NOMO-1 treated with dmso at 0.1 percent for 144 hours (cell line): ENCODE data around the gene LGALS8.
"Not testable (repeated sequence)": the region's sequence is repeated elsewhere in the genome, so short reads cannot be mapped to it uniquely, and the experiment has no call there.

ENCODE experiments used
- DNase-seq: peaks from one replicate; lab custom pipeline; 2025; ENCODE audit not compliant: unreplicated experiment; lab: John Stamatoyannopoulos, UW

Gene LGALS8

GRCh38 chr1:236523704-236524141 lies at the start of gene LGALS8:
Gene LGALS8 (plus strand): TSS chr1:236523982. CDS start chr1:236526071, 2,089 bp downstream.
- DNase-seq, result peak; percentile 72

DNA sequence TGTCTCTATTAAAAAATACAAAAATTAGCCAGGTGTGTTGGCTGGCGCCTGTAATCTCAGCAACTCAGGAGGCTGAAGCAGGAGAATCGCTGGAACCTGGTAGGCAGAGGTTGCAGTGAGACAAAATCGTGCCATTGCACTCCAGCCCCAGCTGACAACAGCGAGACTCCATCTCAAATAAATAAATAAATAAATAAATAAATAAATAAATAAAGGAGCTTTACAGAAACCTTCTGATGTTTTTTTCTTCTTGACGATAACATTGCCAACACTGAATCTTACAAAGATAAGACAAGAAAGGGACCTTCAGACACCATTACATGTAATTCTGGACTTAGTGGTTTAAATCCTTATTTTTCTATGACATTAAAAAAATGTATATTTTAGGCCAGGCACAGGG lies 47.8 kb upstream of the LGALS8 start:
- DNase-seq, result no peak

- DNase-seq, result no peak
These were observed 42.9 kb upstream of the LGALS8 start for GRCh38 chr1:236480758-236481436.

- no peak for DNase-seq
These were observed 39.3 kb upstream of the LGALS8 start for GRCh38 chr1:236484310-236484971.

DNA sequence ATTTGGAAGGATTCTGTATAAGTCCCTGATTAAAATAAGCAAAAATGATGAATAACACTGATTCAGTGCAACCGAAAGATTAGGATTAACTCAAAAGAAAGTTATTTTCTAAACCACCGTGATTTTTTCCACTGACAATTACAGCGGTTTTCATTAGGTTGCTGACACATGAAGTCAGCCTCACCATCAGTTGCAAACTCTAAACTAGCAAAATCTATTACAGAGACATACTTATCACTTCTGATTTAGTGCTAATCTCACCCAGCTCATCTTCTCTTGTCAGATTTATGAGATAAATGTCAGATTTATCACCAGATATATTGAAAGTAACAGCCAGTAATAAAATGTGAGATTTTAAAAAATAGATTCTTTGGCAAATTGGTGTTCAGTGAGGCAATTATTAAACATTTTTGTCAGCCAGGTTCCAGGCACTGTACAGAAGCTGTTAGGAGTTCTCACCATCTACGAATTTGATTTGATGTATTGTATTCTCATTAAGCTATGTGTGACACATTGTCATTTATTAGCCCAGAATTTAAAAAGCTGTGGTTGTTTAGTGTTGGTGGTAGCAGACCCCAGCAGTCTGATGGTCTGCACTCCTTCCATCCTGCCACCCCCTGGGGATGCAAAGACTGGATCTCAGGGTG lies 37.3 kb upstream of the LGALS8 start:
- DNase-seq, result no peak

- DNase-seq, result not testable (repeated sequence)
These were observed 34.6 kb upstream of the LGALS8 start for GRCh38 chr1:236489161-236489560.

DNA sequence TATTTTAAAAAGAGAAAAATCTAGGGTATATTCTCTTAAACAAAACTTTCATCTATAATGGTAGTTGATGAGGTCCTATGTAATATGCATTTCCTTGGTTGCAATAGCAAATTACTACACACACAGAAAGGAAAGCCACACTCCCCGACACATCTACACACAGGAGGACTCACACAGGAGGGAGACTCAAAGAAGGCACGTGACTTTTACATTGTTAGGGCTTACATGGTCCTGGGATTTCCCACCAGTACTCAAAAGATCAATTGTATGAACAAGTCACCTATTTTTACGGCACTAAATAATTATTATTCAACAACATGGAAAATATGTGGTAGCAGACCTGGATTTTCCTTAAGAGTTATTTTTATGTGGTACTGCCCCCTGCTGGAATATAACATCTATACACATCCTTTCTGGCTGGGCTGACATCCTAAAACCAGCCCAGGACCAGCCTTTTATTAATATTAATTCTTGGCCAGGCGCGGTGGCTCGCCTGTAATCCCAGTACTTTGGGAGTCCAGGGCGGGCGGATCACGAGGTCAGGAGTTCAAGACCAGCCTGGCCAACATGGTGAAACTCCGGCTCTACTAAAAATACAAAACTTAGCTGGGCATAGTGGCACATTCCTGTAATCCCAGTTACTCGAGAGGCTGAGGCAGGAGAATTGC lies 33.9 kb upstream of the LGALS8 start:
- no peak for DNase-seq

GRCh38 chr1:236491469-236492136 lies 32.2 kb upstream of the LGALS8 start:
- DNase-seq, result no peak

DNA sequence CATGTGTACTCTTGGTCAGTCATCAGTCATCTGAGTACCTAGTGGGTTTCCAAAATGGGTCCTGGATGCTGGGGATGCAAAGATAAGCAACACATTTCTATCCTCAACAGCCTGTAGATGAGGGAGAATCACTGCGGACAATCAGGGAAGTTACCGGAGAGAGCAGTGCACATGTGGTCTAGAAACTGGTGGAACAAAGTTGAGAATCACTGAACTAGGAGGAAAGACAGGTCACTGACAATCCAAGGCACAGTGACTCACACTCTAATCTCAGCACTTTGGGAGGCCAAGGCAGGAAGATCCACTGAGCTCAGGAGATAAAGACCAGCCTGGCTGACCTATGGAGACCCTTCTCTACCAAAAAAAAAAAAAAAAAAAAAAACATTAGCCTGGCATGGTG lies 31.4 kb upstream of the LGALS8 start:
- DNase-seq, result no peak

- DNase-seq, result no peak
These were observed 29.7 kb upstream of the LGALS8 start for GRCh38 chr1:236494082-236494481.

GRCh38 chr1:236494586-236495466 lies 29.0 kb upstream of the LGALS8 start:
- DNase-seq, result no peak

DNA sequence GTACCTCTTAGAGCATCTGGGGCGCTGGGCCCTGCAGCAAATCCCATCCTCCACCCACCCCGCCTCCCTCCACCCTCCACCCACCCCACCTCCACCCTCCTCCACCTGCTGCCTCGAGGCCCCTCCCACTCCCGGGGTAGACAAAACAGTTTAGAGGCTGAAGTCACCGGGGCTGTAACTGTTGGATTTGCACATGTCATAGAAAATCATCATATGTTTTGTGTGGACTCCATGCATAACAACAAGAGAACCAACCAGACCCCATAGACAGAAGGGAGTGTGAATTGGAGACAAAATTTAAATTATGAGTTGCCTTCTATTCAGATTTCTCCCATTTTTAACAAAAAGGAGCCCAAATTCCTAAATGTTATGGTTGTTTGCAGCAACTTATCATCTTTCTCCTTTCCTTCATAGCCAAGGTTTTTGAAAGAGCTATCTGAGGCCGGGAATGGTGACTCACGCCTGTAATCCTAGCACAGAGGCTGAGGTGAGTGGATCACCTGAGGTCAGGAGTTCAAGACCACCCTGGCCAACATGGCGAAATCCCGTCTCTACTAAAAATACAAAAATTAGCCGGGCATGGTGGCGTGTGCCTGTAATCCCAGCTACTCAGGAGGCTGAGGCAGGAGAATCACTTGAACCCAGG lies 28.2 kb upstream of the LGALS8 start:
- no peak for DNase-seq

DNA sequence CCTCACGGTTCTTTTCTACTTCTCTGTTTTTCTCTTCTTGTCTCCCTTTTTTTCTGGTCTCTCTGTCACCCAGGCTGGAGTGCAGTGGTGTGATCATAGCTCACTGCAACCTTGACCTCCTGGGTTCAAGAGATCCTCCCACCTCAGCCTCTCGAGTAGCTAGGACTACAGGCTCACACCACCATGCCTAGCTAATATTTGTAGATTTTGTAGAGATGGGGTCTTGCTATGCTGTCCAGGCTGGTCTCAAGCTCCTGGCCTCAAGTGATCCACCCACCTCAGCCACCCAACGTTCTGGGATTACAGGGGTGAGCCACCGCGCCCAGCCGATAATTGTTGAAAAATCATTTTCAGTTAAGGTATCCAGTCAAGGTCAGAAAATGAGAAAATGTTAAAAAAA lies 25.9 kb upstream of the LGALS8 start:
- no peak for DNase-seq

DNA sequence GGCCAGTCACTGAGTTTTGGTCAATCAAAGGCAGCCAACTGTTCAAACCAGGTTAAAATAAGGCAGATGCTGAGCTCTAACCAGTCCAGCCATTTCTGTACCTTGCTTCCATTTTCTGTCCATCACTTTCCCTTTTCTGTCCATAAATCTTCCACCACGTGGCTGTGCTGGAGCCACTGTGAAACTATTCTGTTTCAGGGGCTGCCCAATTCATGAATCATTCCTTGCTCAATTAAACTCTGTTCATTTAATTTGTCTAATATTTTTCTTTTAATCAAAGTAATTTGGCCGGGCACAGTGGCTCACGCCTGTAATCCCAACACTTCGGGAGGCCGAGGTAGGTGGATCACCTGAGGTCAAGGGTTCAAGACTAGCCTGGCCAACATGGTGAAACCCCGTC lies 22.7 kb upstream of the LGALS8 start:
- DNase-seq, result no peak

- DNase-seq, result no peak
These were observed 21.2 kb upstream of the LGALS8 start for GRCh38 chr1:236502579-236502971.

DNA sequence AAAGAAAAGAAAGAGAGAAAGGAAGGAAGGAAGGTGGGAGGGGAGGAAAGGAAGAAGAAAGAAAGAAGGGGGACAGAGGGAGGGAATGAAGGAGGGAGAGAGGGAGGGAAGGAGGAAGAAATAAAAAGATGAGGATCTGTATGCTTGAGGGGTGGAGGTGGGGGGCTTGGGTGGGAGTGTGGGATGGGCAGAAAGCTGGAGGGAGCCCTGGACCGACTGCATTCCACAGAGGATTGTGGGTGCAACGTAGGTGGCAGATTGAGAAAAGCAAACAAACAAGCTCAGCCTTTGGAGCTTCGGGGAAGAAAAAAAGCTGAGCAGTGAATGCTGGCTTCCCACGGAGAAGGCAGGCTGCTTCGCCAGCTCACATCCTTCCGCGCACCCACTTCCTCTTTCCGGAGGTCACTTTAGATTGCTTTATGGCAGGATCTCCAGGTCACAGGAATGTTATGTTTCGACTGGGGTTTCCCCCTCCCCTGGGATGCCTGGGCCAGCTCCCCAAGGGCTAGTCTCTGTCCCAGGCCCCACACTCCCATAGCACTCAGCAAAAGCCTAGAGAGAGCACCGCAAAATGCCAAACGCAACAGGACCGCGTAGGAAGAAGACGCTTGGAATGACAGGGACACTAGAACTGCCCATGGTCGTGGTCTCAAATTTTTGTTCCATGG lies 20.7 kb upstream of the LGALS8 start:
- DNase-seq, result peak; percentile 58

DNA sequence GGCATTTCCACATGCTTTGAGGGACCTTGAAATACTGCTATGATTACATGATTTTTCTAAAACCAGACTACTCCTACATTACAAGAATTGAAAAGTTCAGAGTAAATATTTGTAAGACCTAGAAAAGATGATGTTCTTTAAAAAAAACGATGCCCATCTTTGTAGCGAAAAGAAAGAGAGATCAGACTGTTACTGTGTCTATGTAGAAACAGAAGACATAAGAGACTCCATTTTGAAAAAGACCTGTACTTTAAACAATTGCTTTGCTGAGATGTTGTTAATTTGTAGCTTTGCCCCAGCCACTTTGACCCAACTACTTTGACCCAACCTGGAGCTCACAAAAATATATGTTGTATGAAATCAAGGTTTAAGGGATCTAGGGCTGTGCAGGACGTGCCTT lies 19.4 kb upstream of the LGALS8 start:
- DNase-seq, result not testable (repeated sequence)

DNA sequence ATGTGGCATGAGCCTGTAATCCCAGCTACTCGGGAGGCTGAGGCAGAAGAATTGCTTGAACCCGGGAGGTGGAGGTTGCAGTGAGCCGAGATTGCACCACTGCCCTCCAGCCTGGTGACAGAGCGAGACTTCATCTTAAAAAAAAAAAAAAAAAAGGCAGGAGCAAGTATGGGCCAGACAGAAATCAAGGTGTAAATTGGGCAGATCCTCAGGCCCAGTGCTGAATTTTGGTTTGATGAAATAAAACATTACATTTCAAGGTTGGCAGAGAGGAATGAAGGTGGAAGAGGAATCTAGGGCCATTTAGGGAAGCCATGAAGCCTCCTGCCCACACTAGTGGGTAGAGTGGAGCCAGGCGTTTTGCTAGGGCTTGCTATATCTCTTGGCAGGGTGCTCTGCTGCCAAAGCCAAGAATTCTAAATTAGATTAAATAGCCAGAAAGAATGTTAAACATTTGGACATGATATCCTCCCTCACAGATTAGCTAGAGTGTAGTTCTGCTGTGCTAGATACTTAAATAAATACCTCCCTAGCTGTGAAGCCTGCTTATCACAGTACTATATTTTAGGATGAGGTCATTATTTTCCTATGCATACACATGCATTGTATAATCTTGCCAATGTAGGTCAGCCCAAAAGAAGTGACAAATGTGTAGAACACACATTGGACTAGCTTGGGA lies 16.6 kb upstream of the LGALS8 start:
- no peak for DNase-seq

- DNase-seq, result no peak
These were observed 15.2 kb upstream of the LGALS8 start for GRCh38 chr1:236508593-236509027.
